NCI-H526 treated with DMSO at 0.1 percent for 48 hours (cell line): ENCODE measurements around the gene SESN3.

ENCODE experiments used
- DNase-seq: peaks from one replicate; lab custom pipeline; 2025; lab: John Stamatoyannopoulos, UW

SESN3 gene

GRCh38 chr11:95119361-95120060 lies 111.5 kb downstream of the SESN3 start:
- DNase-seq: no peak

GRCh38 chr11:95115597-95115996 lies 115.4 kb downstream of the SESN3 start:
- DNase-seq: no peak
